Common myeloid progenitor, CD34-positive (primary cell): ENCODE data around the gene GUCA2A.

Experiments
- CTCF ChIA-PET: fragments of 350-600 bp; sonication (Branson Sonifier 250); formaldehyde crosslinking; loops from one replicate; lab custom pipeline; 2021; ENCODE audit warnings: antibody characterized with exemption; lab: Charles Lee
- POLR2A ChIA-PET: fragments of 350-600 bp; sonication (Branson Sonifier 250); formaldehyde crosslinking; loops from one replicate; lab custom pipeline; 2021; ENCODE audit warnings: antibody characterized with exemption; lab: Charles Lee
- DNase-seq, 3 donors: peaks; one replicate each; pipeline versions ENCODE4 v3.0.0 to v3.0.0-alpha.2; 2013
- H3K27ac ChIP-seq, 2 experiments: 1 replicate in 1 of 2; 2 replicates in 1 of 2; pipeline ENCODE4 v1.7.0; 2013; ENCODE audit warnings: inconsistent platforms in 2 of 2, low read length in 2 of 2, mild to moderate bottlenecking in 2 of 2, low read depth in 1 of 2, moderate library complexity in 1 of 2; ENCODE audit not compliant: severe bottlenecking in 2 of 2, insufficient read depth in 1 of 2, poor library complexity in 1 of 2
- H3K27me3 ChIP-seq, 5 experiments: replicated peaks in 2 of 5; 1 replicate in 3 of 5; 2 replicates in 2 of 5; pipeline versions ENCODE4 v1.6.1 to v1.7.0; 2013; ENCODE audit warnings: low read length in 4 of 5, mild to moderate bottlenecking in 2 of 5, moderate library complexity in 2 of 5, inconsistent platforms in 1 of 5; ENCODE audit not compliant: insufficient read depth in 5 of 5, control insufficient read depth in 4 of 5
- H3K36me3 ChIP-seq, 4 experiments: 1 replicate in 2 of 4; 2 replicates in 2 of 4; pipeline versions ENCODE4 v1.6.1 to v1.7.0; 2013; ENCODE audit warnings: low read length in 3 of 4, control low read depth in 1 of 4, mild to moderate bottlenecking in 1 of 4; ENCODE audit not compliant: control insufficient read depth in 4 of 4, insufficient read depth in 4 of 4
- H3K4me1 ChIP-seq, 4 experiments: 1 replicate in 3 of 4; 2 replicates in 1 of 4; pipeline versions ENCODE4 v1.6.1 to v1.7.1; 2013; ENCODE audit warnings: low read length in 3 of 4, mild to moderate bottlenecking in 3 of 4, control low read depth in 1 of 4, inconsistent platforms in 1 of 4, moderate library complexity in 1 of 4; ENCODE audit not compliant: control insufficient read depth in 4 of 4, insufficient read depth in 4 of 4; ENCODE audit errors: control extremely low read depth in 1 of 4
- H3K4me3 ChIP-seq, 7 experiments: 1 replicate in 4 of 7; 2 replicates in 3 of 7; pipeline versions ENCODE4 v1.5.1 to v1.7.0; 2013; ENCODE audit warnings: mild to moderate bottlenecking in 7 of 7, low read length in 6 of 7, moderate library complexity in 6 of 7, inconsistent platforms in 2 of 7, low read depth in 2 of 7, control low read depth in 1 of 7; ENCODE audit not compliant: insufficient read depth in 4 of 7, control insufficient read depth in 1 of 7; ENCODE audit errors: extremely low read depth in 1 of 7
- H3K9me3 ChIP-seq, 5 experiments: 1 replicate in 4 of 5; 2 replicates in 1 of 5; pipeline versions ENCODE4 v1.6.1 to v1.7.1; 2013; ENCODE audit warnings: low read length in 4 of 5, mild to moderate bottlenecking in 2 of 5, inconsistent platforms in 1 of 5, low read depth in 1 of 5, moderate library complexity in 1 of 5; ENCODE audit not compliant: control insufficient read depth in 4 of 5, insufficient read depth in 2 of 5; ENCODE audit errors: control extremely low read depth in 1 of 5
- WGBS: methylation state at CpG from one replicate; pipeline ENCODE4 v1.1.5; 2013; ENCODE audit not compliant: insufficient coverage; 5-methylcytosine and 5-hydroxymethylcytosine counted together

The GUCA2A gene

GRCh38 chr1:42146626-42147320 lies 17.8 kb downstream of the GUCA2A start:
- DNase-seq, result peak; percentile 59 to 72 (median 70)
- ChIA-PET CTCF (interaction anchor here (0.6 to 2.4 kb wide), 4 partner anchors 9 to 566 kb away, joined by 3 to 13 read pairs (median 3); no protein-coding TSS in a partner anchor), POLR2A (no interaction called here)
- 31% methylated on average over 15 of the region's 19 CpGs for WGBS
- H3K27me3 ChIP-seq, result no peaks in the 10 kb centered on the region
- peak overlapping the region in 1 of 7 experiments; percentile 46 for H3K4me3 ChIP-seq
- no peaks in the 10 kb centered on the region for H3K36me3 ChIP-seq
- no peak overlapping the region for H3K27ac ChIP-seq
- no peaks in the 10 kb centered on the region for H3K9me3 ChIP-seq
- peaks cover 2 to 44% (median 41%) of the 10 kb centered on the region in 4 experiments for H3K4me1 ChIP-seq

- H3K9me3 ChIP-seq, result no peaks in the 10 kb centered on the region
- POLR2A ChIA-PET, result no interaction called here
- H3K36me3 ChIP-seq, result no peaks in the 10 kb centered on the region
- peak overlapping the region in 2 of 7 experiments; percentile 14 to 19 for H3K4me3 ChIP-seq
- peaks cover 2 to 44% (median 41%) of the 10 kb centered on the region in 4 experiments for H3K4me1 ChIP-seq
- no peak overlapping the region for H3K27ac ChIP-seq
- 70% methylated on average over 28 of the region's 41 CpGs for WGBS
- CTCF ChIA-PET, result interaction anchor here (2.4 kb wide), 1 partner anchor 28 kb away, joined by 13 read pairs; no protein-coding TSS in a partner anchor
- no peaks in the 10 kb centered on the region for H3K27me3 ChIP-seq
- peak in 1 of 3 donors; percentile 30 for DNase-seq
Observed at GRCh38 chr1:42145764-42146625, 18.6 kb downstream of the GUCA2A start.

GRCh38 chr1:42145389-42145716 lies 19.2 kb downstream of the GUCA2A start:
- Histone ChIP-seq H3K4me3 (peak overlapping the region in 2 of 7 experiments; percentile 14 to 19), H3K27me3 (no peaks in the 10 kb centered on the region), H3K27ac (no peak overlapping the region), H3K4me1 (peaks cover 2 to 44% (median 41%) of the 10 kb centered on the region in 4 experiments), H3K36me3 (no peaks in the 10 kb centered on the region), H3K9me3 (no peaks in the 10 kb centered on the region)
- 19% methylated on average over 7 of the region's 8 CpGs for WGBS
- DNase-seq, result peak; percentile 44 to 77 (median 69)
- POLR2A ChIA-PET, result no interaction called here
- CTCF ChIA-PET, result no interaction called here

GRCh38 chr1:42144711-42145388 lies 19.7 kb downstream of the GUCA2A start:
- 77% methylated on average over 12 of the region's 12 CpGs for WGBS
- no peak for DNase-seq
- Histone ChIP-seq H3K27me3 (no peaks in the 10 kb centered on the region), H3K4me1 (peaks cover 2 to 44% (median 41%) of the 10 kb centered on the region in 4 experiments), H3K4me3 (no peak overlapping the region), H3K27ac (no peak overlapping the region), H3K9me3 (no peaks in the 10 kb centered on the region), H3K36me3 (no peaks in the 10 kb centered on the region)
- POLR2A ChIA-PET, result no interaction called here
- CTCF ChIA-PET, result interaction anchor here (0.7 kb wide), 1 partner anchor 29 kb away, joined by 4 read pairs; no protein-coding TSS in a partner anchor

GRCh38 chr1:42143896-42144710 lies 20.4 kb downstream of the GUCA2A start:
- H3K27me3 ChIP-seq, result no peaks in the 10 kb centered on the region
- 80% methylated on average over 12 of the region's 13 CpGs for WGBS
- no peaks in the 10 kb centered on the region for H3K9me3 ChIP-seq
- no peaks in the 10 kb centered on the region for H3K36me3 ChIP-seq
- CTCF ChIA-PET, result interaction anchor here (0.7 kb wide), 1 partner anchor 29 kb away, joined by 4 read pairs; no protein-coding TSS in a partner anchor
- POLR2A ChIA-PET, result no interaction called here
- no peak overlapping the region for H3K4me3 ChIP-seq
- no peak overlapping the region for H3K27ac ChIP-seq
- peaks cover 2 to 44% (median 41%) of the 10 kb centered on the region in 4 experiments for H3K4me1 ChIP-seq
- DNase-seq, result no peak

GRCh38 chr1:42142894-42143675 lies 21.5 kb downstream of the GUCA2A start:
- ChIA-PET POLR2A (no interaction called here), CTCF (interaction anchor here (1.3 kb wide), 1 partner anchor 10 kb away, joined by 3 read pairs; no protein-coding TSS in a partner anchor)
- H3K27ac ChIP-seq, result no peak overlapping the region

More at GRCh38 chr1:42142894-42143675, 21.5 kb downstream of the GUCA2A start:
- Histone ChIP-seq H3K27me3 (no peaks in the 10 kb centered on the region), H3K4me3 (no peak overlapping the region), H3K4me1 (peaks cover 2 to 44% (median 41%) of the 10 kb centered on the region in 4 experiments), H3K36me3 (no peaks in the 10 kb centered on the region), H3K9me3 (no peaks in the 10 kb centered on the region)
- DNase-seq, result peak; percentile 43 to 80 (median 69)
- WGBS, result 44% methylated on average over 2 of the region's 4 CpGs
